ENCODE results near the gene KAT6B. TPM values are rescaled to one million over a fixed set of nuclear protein-coding genes. Genes with fewer than 3 reads are reported as not detected.

KAT6B gene
- polyA plus RNA-seq, 1 donor from 2014 or later = 11.5 TPM

- TF ChIP-seq REST (IDR thresholded peaks at IDR 0.05; ENCODE audit: borderline replicate concordance) (no peak), EZH2 (IDR thresholded peaks at IDR 0.05; ENCODE audit: borderline replicate concordance, insufficient read depth, low read length, poor library complexity, severe bottlenecking) (no peak), TAF1 (IDR thresholded peaks at IDR 0.05; ENCODE audit: low read depth) (no peak), MXI1 (conservative IDR thresholded peaks at IDR 0.05; ENCODE audit: poor library complexity, severe bottlenecking) (no peak), EP300 (conservative IDR thresholded peaks at IDR 0.05; ENCODE audit: poor library complexity, severe bottlenecking) (no peak), SMC3 (conservative IDR thresholded peaks at IDR 0.05; ENCODE audit: poor library complexity) (no peak), RAD21 (conservative IDR thresholded peaks at IDR 0.05) (no peak), POLR2AphosphoS5 (IDR thresholded peaks at IDR 0.05) (no peak), CTCF (IDR thresholded peaks at IDR 0.05; ENCODE audit: poor library complexity, severe bottlenecking) (no peak)
- Histone ChIP-seq H3K4me3 (ENCODE audit: low read length) (no peak overlapping the region), H3K4me2 (ENCODE audit: low read length) (no peak overlapping the region), H3K79me2 (replicated peaks; ENCODE audit: insufficient read depth, low read length) (peaks cover 55% of the 10 kb centered on the region), H3K36me3 (ENCODE audit: insufficient read depth, low read length) (no peaks in the 10 kb centered on the region), H2AFZ (ENCODE audit: low read depth, low read length) (no peak overlapping the region), H3K9ac (ENCODE audit: low read length) (no peak overlapping the region), H4K20me1 (ENCODE audit: insufficient read depth) (no peaks in the 10 kb centered on the region), H3K27me3 (ENCODE audit: insufficient read depth, low read depth, low read length) (no peaks in the 10 kb centered on the region), H3F3A (ENCODE audit: insufficient read depth, low read length, poor library complexity, severe bottlenecking) (no peaks in the 10 kb centered on the region), H3K9me2 (ENCODE audit: insufficient read depth, low read length) (no peaks in the 10 kb centered on the region), H3K9me3 (ENCODE audit: low read length) (no peaks in the 10 kb centered on the region), H3K27ac (ENCODE audit: low read length) (no peak overlapping the region)
Observed at GRCh38 chr10:74925291-74925690, 98.9 kb downstream of the KAT6B start.

GRCh38 chr10:74925708-74926107 is 99.3 kb downstream of the KAT6B start:
- no peaks in the 10 kb centered on the region for H3K9me3 ChIP-seq (ENCODE audit: low read length)
- no peaks in the 10 kb centered on the region for H3K9me2 ChIP-seq (ENCODE audit: insufficient read depth, low read length)
- H3K36me3 ChIP-seq (ENCODE audit: insufficient read depth, low read length) = no peaks in the 10 kb centered on the region
- H3K9ac ChIP-seq (ENCODE audit: low read length) = no peak overlapping the region
- no peak overlapping the region for H3K27ac ChIP-seq (ENCODE audit: low read length)
- no peaks in the 10 kb centered on the region for H4K20me1 ChIP-seq (ENCODE audit: insufficient read depth)
- no peak overlapping the region for H3K4me3 ChIP-seq (ENCODE audit: low read length)
- TF ChIP-seq MXI1 (conservative IDR thresholded peaks at IDR 0.05; ENCODE audit: poor library complexity, severe bottlenecking) (no peak), SMC3 (conservative IDR thresholded peaks at IDR 0.05; ENCODE audit: poor library complexity) (no peak), REST (IDR thresholded peaks at IDR 0.05; ENCODE audit: borderline replicate concordance) (no peak), EP300 (conservative IDR thresholded peaks at IDR 0.05; ENCODE audit: poor library complexity, severe bottlenecking) (no peak), POLR2AphosphoS5 (IDR thresholded peaks at IDR 0.05) (no peak), RAD21 (conservative IDR thresholded peaks at IDR 0.05) (no peak), TAF1 (IDR thresholded peaks at IDR 0.05; ENCODE audit: low read depth) (no peak), CTCF (IDR thresholded peaks at IDR 0.05; ENCODE audit: poor library complexity, severe bottlenecking) (no peak), EZH2 (IDR thresholded peaks at IDR 0.05; ENCODE audit: borderline replicate concordance, insufficient read depth, low read length, poor library complexity, severe bottlenecking) (no peak)
- H2AFZ ChIP-seq (ENCODE audit: low read depth, low read length) = no peak overlapping the region
- H3K79me2 ChIP-seq (replicated peaks; ENCODE audit: insufficient read depth, low read length) = peaks cover 51% of the 10 kb centered on the region
- no peaks in the 10 kb centered on the region for H3K27me3 ChIP-seq (ENCODE audit: insufficient read depth, low read depth, low read length)
- H3K4me2 ChIP-seq (ENCODE audit: low read length) = no peak overlapping the region
- H3F3A ChIP-seq (ENCODE audit: insufficient read depth, low read length, poor library complexity, severe bottlenecking) = no peaks in the 10 kb centered on the region
